DMS53 treated with DMSO at 0.1 percent for 48 hours (cell line): Measurements from ENCODE around the gene TENM3.

Source experiments
- DNase-seq: peaks from one replicate; lab custom pipeline; 2025; ENCODE audit not compliant: unreplicated experiment; lab: John Stamatoyannopoulos, UW

TENM3 gene

DNA sequence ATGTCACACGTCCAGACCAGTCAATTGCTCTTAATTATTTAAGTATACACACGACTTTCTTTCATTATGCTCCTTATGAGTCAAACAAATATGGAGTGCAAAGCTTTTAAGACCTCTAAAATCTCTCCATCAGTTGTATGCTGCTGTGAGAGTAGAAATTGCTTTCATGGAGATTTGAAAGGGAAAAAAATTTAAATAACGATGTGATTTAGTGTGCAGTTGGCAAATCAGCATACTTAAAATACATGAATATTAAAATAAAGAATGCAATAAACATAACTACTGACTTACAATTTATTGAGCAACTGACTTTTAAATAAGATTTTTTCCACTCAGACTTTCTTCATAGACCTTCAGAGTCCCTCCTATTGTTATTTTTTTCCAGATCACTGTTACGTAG is 9.0 kb downstream of the TENM3 start:
- no peak for DNase-seq

DNA sequence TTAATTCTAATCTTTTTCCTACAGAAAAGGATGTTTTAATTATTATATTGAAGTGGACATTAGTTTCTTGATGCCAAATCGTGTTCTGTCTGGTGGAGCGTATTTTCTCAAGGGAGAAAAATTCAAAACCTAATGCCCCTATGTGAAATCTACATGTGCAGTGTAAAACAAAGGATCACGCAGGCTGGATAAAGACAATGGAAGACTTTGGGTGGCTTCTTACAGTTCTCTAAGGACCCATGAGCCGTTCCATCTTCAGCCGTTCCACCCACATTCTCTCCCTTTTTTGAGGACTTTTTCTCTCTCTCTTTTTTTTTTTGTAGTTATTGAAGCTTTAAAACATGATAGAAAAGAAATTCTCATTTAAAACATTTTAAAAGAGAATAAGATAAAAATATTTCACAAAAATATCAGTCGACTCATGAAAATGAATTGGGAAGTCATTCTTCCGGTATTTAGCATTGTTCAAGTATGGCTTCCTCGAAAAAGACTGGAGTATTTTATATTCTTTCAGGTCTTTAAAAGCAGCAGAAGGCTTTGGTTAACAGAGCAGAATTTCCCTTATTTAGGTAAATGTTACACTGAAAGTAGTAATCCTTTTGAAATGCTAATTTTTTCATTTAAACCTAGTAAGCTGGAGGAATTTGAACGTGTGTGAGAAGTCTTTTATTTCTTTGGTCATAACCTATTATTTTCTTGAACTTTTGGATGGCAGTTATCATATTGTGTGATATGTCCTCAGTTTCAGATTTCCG is 11.0 kb downstream of the TENM3 start:
- no peak for DNase-seq

DNA sequence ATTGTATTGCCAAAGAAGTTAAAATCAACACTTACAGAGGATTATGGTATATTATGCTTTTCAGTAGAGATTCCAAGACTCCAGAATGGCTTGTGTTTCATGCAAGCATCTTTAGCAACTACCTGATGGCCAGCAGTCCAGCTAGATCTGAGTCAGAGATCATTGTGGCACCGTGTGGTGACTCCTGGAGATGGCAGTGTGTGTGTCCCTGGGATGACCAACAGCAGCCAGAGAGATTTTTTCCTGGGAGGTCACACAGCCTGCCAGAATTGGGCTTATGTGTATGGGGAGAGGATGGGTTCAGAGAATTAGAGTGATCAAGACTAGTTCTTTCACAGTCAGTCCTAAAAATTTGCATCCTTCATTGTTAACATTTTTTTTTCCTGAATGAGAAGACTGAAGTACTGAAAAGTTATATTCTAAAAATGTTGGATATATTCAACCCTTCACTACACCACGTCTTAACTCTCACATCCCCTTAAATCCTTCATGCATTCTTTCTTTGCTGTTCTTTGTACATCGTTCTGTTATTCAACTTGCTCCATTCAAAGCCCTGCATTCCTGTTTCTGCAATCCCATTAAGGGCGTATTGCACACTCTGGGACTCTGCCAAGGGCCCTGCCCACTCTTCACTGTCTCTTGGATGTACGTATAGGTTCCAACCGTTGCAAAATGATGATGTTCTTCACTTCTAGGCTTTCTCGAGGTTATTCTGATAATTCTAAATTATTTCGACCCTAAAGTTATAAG is 12.4 kb downstream of the TENM3 start:
- no peak for DNase-seq

DNA sequence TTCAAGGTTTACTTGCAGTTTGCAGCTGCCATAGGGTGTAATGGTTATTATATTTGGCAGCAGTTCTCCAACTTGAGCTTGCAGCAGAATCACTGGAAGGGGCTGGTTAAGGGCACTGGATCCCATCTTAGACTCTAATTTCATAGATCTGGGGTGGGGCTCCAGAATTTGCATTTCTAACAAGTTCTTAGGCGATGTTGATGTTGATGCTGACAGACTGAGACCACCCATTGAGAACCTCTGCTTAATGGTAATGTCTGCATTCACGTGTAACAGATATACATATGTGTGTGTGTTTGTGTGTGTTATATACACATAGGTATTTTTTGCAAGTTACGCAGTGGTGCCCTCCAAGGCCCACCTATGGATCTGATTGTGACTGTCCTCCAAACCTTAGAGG is 13.8 kb downstream of the TENM3 start:
- DNase-seq: no peak

DNA sequence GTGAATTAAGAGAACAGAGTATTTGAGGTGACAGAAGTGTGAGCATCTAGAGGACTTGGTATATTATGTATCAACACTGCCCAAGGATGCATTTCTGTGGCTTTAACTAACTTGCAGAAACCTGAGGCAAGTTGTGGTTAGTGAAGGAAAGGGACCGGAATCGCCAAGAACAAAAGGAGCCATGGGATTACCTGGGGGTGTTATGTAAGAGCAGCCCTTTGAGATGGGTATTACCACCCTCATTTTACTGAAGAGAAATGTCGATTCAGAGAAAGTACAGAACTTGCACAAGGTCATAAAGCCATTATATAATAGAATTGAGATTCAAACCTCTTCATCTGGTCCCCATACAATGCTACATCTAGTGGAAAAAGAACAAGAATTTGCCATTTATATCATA is 14.3 kb downstream of the TENM3 start:
- DNase-seq: no peak

GRCh38 chr4:182258441-182259000 is 15.3 kb downstream of the TENM3 start:
- no peak for DNase-seq

GRCh38 chr4:182261651-182262223 is 18.5 kb downstream of the TENM3 start:
- no peak for DNase-seq

DNA sequence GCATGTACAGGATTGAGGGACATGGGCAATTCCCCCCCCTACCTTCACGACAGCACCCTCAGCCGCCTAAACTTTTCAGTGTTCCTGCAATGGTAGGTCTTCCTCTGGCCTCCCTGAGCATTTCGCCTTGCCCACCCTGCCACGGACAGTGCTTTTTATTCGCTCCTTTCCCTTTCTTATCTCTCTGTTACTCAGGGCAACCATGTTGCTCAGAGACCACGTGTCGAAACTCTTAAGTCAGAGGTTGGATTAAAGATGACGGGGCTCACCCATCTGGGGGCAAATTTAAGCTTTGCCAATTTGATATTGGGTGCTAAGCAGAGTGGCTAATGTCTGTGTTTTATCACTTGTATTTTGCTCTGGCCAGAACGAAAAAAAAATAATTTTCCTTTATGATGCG is 20.4 kb downstream of the TENM3 start:
- DNase-seq: no peak

GRCh38 chr4:182264139-182264752 is 21.0 kb downstream of the TENM3 start:
- no peak for DNase-seq

DNA sequence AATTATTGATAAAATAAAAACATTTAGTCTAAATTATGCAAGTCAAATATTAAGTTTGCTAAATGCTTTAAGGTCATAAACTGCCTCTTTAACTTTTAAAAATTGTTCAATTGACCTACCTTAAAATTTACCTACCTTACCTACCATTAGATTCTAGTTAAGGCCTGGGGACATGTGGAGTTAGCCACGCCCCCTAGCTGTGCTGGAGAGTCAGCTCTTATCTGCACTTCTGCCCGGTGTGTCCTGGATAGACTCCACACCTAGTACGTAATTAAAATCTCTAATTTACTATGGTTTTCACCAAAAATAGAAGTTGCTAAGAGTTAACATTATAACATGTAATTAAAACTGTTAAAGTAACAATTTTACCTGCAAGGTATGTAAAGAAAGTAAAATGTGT is 22.7 kb downstream of the TENM3 start:
- no peak for DNase-seq

- no peak for DNase-seq
Observed at GRCh38 chr4:182267048-182267447, 23.8 kb downstream of the TENM3 start.

DNA sequence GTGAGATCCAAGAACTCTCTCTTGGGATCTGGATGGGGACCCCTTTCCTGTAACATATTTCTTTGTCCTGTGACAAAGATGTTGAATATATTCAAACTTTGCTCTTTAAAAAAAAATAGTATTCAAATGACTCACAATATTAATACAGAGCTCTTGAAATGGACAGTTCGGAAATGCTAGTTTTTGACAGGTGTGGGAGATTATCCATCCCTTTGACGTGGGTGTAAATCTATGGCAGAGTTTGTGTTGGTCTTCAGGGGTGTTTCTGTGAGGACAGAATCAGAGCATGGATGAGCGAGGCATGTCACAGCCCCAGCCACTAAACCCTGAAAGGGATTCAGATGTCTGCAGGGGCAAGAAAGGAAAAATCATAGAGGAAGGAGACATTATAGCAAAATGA is 25.8 kb downstream of the TENM3 start:
- DNase-seq: no peak

DNA sequence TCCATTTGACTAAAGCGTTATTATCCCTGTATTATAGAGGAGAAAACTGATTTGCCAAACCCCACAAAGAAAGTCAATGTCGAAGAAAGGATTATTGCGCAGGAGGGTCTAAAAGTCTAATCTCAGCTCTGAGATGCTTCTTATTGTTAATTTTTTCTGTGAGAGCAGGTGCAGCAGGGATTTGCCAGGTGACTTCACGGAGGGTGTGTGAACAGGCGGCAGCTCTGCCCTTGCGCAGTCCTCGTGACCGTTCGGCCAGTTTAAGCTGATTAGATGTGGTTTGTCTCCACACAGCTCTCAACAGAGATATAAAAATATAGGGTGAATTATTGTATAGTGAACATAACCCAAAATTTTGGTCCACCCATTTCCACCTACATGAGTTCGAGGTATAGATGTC is 28.5 kb downstream of the TENM3 start:
- no peak for DNase-seq

DNA sequence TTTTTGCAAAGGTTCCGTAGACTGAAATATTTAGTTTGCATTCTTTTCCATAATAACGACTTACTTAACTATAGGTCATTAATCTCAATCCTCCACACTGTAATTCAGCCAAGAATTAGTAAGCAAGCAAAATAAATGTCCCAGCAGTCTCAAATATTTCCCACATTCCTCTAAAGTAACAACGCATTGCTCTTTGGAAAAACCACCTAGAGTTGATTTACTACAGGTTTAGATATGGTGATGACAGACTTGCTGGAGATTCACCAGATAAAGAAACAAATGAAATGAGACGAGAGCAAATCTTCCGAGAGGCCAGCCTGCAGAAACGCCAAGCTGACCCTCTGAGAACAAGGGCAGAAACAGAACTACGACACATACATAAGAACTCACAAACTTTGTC is 28.9 kb downstream of the TENM3 start:
- DNase-seq: no peak

DNA sequence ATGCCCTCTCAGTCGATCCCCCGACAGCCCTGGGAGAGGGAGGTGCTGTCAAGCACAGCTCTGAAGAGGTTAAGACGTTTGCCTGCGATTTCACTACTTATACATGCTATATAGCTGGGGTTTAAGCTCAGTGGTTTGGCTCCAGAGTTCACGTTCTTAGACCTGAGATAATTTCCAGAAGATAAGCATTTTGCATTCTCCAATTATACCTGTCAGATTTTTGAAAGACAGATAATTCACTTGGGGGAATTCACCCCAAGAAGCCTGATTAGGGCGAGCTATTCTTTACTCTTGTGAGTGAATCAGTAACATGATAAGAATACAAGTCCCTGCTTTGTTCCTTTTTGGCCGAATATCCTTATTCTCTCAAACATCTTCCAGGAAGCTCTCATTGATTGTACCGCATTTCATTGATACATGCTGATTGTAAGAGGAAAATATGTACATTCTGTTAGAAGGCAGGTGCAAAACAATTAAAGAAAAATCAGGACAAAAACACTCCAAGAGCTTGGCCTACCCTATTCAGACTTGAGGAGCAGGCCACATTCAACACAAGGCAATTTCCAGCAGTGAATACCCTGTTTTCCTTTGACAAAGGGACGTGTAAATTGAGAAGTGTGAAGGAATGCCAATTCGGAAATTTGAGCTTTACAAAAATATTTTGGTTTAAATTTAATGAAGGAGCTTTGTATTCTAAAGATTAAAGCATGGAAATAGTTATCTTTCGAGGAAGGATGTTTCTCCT is 30.2 kb downstream of the TENM3 start:
- no peak for DNase-seq

DNA sequence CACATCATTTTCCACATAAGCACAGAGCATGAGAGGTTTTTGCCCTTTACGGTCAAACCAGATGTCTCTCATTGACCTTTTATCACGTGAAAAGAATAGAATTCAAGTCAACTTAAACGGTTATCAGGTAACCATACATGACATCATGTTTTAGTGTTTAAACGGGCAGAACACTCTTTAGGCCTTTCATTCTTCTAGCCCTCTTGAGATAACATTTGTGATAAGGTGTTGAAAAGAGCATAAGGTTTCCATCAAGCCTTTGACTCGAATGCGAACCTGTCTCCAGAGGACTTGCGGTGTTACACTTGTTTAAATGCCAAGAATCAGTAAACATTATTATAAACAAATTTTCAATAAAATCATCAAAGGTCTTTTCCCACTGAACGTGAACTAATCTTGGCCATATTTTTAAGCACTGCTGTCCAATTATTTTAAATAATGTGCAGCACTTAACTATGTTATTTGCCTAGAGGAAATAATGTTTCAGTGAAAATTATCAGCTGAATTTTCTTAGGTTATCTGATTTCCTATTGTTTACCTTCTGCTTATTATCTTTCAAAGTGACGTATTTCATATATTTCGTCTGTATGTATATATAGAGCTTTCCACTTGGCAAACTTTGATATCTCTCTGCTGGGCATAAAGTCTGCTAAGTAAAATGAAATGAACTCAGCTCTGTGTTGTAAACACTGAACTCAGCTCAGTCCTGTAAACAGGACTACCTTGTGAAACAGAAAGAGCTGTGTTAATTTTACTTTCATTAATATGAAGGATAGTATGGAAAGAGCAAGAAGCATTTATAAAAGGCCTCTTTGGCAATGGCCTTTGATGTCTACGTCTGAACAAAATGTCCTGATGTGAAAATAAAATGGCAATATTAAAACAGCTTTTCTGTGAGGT is 33.3 kb downstream of the TENM3 start:
- no peak for DNase-seq

GRCh38 chr4:182277377-182277776 is 34.2 kb downstream of the TENM3 start:
- DNase-seq: no peak

GRCh38 chr4:182278729-182279128 is 35.5 kb downstream of the TENM3 start:
- DNase-seq: no peak

DNA sequence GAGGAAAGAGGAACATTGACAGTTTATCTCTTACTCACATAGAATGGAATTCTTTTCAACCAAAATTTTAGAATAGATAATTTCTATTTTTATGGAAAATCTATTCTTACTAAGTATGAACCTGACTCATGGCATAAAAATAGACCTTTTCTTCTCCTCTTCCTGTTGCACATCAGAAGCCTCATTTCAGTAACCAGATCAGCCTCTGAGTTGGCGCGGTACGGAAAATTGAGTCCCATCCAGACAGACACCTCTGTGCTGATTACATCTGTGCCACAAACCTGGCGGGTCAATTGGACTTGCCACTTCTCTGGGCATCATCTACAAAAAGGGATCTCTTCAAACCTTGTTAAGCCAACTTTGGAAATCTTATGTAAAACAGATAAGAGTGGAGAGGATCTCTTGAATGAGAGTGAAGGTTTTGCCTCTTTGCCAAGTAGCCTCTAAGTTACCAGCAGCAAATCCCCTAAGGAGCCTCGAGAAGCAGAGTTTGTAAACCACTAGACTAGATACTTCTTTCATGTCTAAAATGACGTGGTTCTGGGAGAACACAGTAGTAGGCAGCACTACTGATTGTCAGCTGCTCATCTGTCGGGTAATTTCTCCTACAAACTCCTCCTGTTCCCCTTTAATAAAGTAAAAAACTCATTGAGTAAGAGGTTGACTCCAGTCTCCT is 37.4 kb downstream of the TENM3 start:
- no peak for DNase-seq
